HPDE6-E6E7 (cell line): ENCODE results near the gene ISYNA1.
A peak's percentile ranks its signal among the peaks of the same experiment; 100 is the strongest.

Experiments used
- DNase-seq: peaks from one replicate; pipeline ENCODE4 v3.0.0; 2011; ENCODE audit warnings: missing footprints; ENCODE audit errors: extremely low spot score

ISYNA1 gene

GRCh38 chr19:18467978-18468377, 30.0 kb upstream of the ISYNA1 start:
- no peak for DNase-seq

- no peak for DNase-seq
Measured at GRCh38 chr19:18466354-18466753, 28.4 kb upstream of the ISYNA1 start.

GRCh38 chr19:18465964-18466339, 28.0 kb upstream of the ISYNA1 start:
- DNase-seq = no peak

- no peak for DNase-seq
Measured at GRCh38 chr19:18465214-18465963, 27.5 kb upstream of the ISYNA1 start.

- no peak for DNase-seq
Measured at GRCh38 chr19:18464646-18465045, 26.7 kb upstream of the ISYNA1 start.

- DNase-seq = no peak
Measured at GRCh38 chr19:18461471-18461870, 23.5 kb upstream of the ISYNA1 start.

- DNase-seq = no peak
Measured at GRCh38 chr19:18460900-18461299, 23.0 kb upstream of the ISYNA1 start.

GRCh38 chr19:18457483-18458331, 19.8 kb upstream of the ISYNA1 start:
- DNase-seq = no peak

GRCh38 chr19:18456974-18457373, 19.0 kb upstream of the ISYNA1 start:
- DNase-seq = no peak

GRCh38 chr19:18456279-18456678, 18.3 kb upstream of the ISYNA1 start:
- no peak for DNase-seq

- no peak for DNase-seq
Measured at GRCh38 chr19:18453269-18454024, 15.5 kb upstream of the ISYNA1 start.

GRCh38 chr19:18452386-18452785, 14.5 kb upstream of the ISYNA1 start:
- no peak for DNase-seq

- DNase-seq = peak; percentile 67
Measured at GRCh38 chr19:18450931-18451836, 13.3 kb upstream of the ISYNA1 start.

GRCh38 chr19:18450021-18450930, 12.3 kb upstream of the ISYNA1 start:
- DNase-seq = no peak

GRCh38 chr19:18449552-18449951, 11.6 kb upstream of the ISYNA1 start:
- DNase-seq = no peak

- DNase-seq = no peak
Measured at GRCh38 chr19:18446811-18447359, 9.0 kb upstream of the ISYNA1 start.

- DNase-seq = no peak
Measured at GRCh38 chr19:18446145-18446810, 8.3 kb upstream of the ISYNA1 start.

GRCh38 chr19:18445262-18445948, 7.5 kb upstream of the ISYNA1 start:
- no peak for DNase-seq

GRCh38 chr19:18444513-18444912, 6.6 kb upstream of the ISYNA1 start:
- DNase-seq = no peak
